HG03280 (cell line): ENCODE data around the gene RTN4IP1.

ENCODE experiments used
- ATAC-seq: cut with Tn5 transposase; IDR thresholded peaks from one replicate; pipeline ENCODE4 v1.9.1; 2021; ENCODE audit warnings: mild to moderate bottlenecking, moderate library complexity; ENCODE audit not compliant: unreplicated experiment

RTN4IP1 gene

GRCh38 chr6:106525107-106525881, 104.0 kb downstream of the RTN4IP1 start:
- ATAC-seq = peak; percentile 35

GRCh38 chr6:106522562-106523250, 106.6 kb downstream of the RTN4IP1 start:
- ATAC-seq = no peak
